ENCODE data around the gene GASK1B. TPM values are rescaled to one million over a fixed set of nuclear protein-coding genes. Genes with fewer than 3 reads are reported as not detected.

GASK1B gene
- total and polyA plus RNA-seq, 2 of the 4 experiments (the other 2 are of a cell fraction), result 4.1 to 5.4 TPM

- dilution Hi-C loops (cut with HindIII; ENCODE audit: low sequenced_read_pairs, unreplicated experiment), result no loop called here
- Histone ChIP-seq H3K27ac (ENCODE audit: insufficient read depth, low read length) (no peak overlapping the region), H2BK5ac (ENCODE audit: low read depth, low read length, poor library complexity, severe bottlenecking) (no peak overlapping the region), H3K4me3 (ENCODE audit: insufficient read depth, low read depth, low read length) (no peak overlapping the region), H4K91ac (ENCODE audit: insufficient read depth, low read depth, low read length) (no peak overlapping the region), H2AFZ (replicated peaks; ENCODE audit: low read length, poor library complexity) (no peak overlapping the region), H3K56ac (ENCODE audit: extremely low read depth, insufficient read depth, low read length) (no peak overlapping the region), H2BK15ac (ENCODE audit: low read depth, low read length) (no peak overlapping the region), H4K5ac (ENCODE audit: low read depth, low read length) (no peak overlapping the region), H2AK5ac (ENCODE audit: low read depth, low read length) (no peak overlapping the region), H4K8ac (ENCODE audit: low read depth in 2 of 2, low read length in 2 of 2) (no peak overlapping the region), H3K9me3 (ENCODE audit: control insufficient read depth, insufficient read depth, low read length) (no peaks in the 10 kb centered on the region), H3K18ac (ENCODE audit: low read depth, low read length) (no peak overlapping the region), H3K14ac (replicated peaks; ENCODE audit: low read depth, low read length) (no peak overlapping the region), H3K4me2 (ENCODE audit: low read depth, low read length) (no peak overlapping the region), H3K4me1 (ENCODE audit: control insufficient read depth, insufficient read depth, low read length) (no peaks in the 10 kb centered on the region), H3K23ac (ENCODE audit: low read depth, low read length) (no peak overlapping the region), H2BK20ac (ENCODE audit: low read depth, low read length) (no peak overlapping the region), H2AK9ac (replicated peaks; ENCODE audit: low read depth, low read length, poor library complexity) (no peak overlapping the region), H2BK120ac (ENCODE audit: low read depth, low read length) (no peak overlapping the region), H3K9me1 (ENCODE audit: insufficient read depth, low read length) (no peaks in the 10 kb centered on the region), H3K79me1 (ENCODE audit: low read depth in 1 of 2, low read length in 2 of 2) (no peaks in the 10 kb centered on the region), H4K20me1 (ENCODE audit: insufficient read depth, low read length) (no peaks in the 10 kb centered on the region), H3K9ac (ENCODE audit: low read depth, low read length) (no peak overlapping the region), H3K4ac (ENCODE audit: low read depth, low read length) (no peak overlapping the region), H3K36me3 (ENCODE audit: control insufficient read depth, insufficient read depth, low read length) (no peaks in the 10 kb centered on the region), H3K27me3 (ENCODE audit: control insufficient read depth, insufficient read depth, low read length) (no peaks in the 10 kb centered on the region)
- no TSS peak for BruUV-seq (replicated peaks)
- TF ChIP-seq CTCF (conservative IDR thresholded peaks at IDR 0.05; ENCODE audit: low read depth, low read length) (no peak), FOS (IDR thresholded peaks at IDR 0.05; ENCODE audit: low read depth, low read length) (no peak), RFX5 (IDR thresholded peaks at IDR 0.05; ENCODE audit: low read depth, low read length) (no peak), USF2 (IDR thresholded peaks at IDR 0.05; ENCODE audit: low read depth, low read length) (no peak), RAD21 (IDR thresholded peaks at IDR 0.05; ENCODE audit: low read length) (no peak), SMC3 (IDR thresholded peaks at IDR 0.05; ENCODE audit: low read depth, low read length) (no peak), MXI1 (IDR thresholded peaks at IDR 0.05; ENCODE audit: borderline replicate concordance, low read depth, low read length) (no peak), RCOR1 (IDR thresholded peaks at IDR 0.05; ENCODE audit: insufficient replicate concordance, low read length) (no peak)
- TF ChIP-seq, protein P1, sequence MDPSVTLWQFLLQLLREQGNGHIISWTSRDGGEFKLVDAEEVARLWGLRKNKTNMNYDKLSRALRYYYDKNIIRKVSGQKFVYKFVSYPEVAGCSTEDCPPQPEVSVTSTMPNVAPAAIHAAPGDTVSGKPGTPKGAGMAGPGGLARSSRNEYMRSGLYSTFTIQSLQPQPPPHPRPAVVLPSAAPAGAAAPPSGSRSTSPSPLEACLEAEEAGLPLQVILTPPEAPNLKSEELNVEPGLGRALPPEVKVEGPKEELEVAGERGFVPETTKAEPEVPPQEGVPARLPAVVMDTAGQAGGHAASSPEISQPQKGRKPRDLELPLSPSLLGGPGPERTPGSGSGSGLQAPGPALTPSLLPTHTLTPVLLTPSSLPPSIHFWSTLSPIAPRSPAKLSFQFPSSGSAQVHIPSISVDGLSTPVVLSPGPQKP (IDR thresholded peaks at IDR 0.05; ENCODE audit: borderline replicate concordance, low read depth, low read length), result no peak
- intact Hi-C loops (cut with micrococcal nuclease), result no loop called here
- ChIA-PET POLR2A (ENCODE audit: unreplicated experiment) (no interaction called here), CTCF (interaction anchor here (0.6 kb wide), 1 partner anchor 127 kb away, joined by 6 read pairs; no protein-coding TSS in a partner anchor)
- no peak for ATAC-seq (ENCODE audit: low read depth)
- no CpG with 5 or more reads among the region's 2 CpGs for WGBS, 2 experiments (ENCODE audit: extremely low coverage in 2 of 2, insufficient read length in 1 of 2)
- in situ Hi-C loops (cut with MboI; ENCODE audit: low sequenced_read_pairs), result no loop called here
- DNase-seq, result no peak
Measured at GRCh38 chr4:158130204-158130603, 42.6 kb downstream of the GASK1B start.
